HG02763 (cell line): ENCODE data around the gene PRSS53.
A peak's percentile ranks its signal among the peaks of the same experiment; 100 is the strongest.
"Not testable (repeated sequence)": the region's sequence is repeated elsewhere in the genome, so short reads cannot be mapped to it uniquely, and the experiment has no call there.

ENCODE experiments used
- ATAC-seq: cut with Tn5 transposase; IDR thresholded peaks from one replicate; pipeline ENCODE4 v1.9.1; 2021; ENCODE audit warnings: mild to moderate bottlenecking, moderate library complexity; ENCODE audit not compliant: unreplicated experiment

PRSS53 gene

GRCh38 chr16:31118223-31119155, 29.7 kb upstream of the PRSS53 start:
- ATAC-seq = no peak

DNA sequence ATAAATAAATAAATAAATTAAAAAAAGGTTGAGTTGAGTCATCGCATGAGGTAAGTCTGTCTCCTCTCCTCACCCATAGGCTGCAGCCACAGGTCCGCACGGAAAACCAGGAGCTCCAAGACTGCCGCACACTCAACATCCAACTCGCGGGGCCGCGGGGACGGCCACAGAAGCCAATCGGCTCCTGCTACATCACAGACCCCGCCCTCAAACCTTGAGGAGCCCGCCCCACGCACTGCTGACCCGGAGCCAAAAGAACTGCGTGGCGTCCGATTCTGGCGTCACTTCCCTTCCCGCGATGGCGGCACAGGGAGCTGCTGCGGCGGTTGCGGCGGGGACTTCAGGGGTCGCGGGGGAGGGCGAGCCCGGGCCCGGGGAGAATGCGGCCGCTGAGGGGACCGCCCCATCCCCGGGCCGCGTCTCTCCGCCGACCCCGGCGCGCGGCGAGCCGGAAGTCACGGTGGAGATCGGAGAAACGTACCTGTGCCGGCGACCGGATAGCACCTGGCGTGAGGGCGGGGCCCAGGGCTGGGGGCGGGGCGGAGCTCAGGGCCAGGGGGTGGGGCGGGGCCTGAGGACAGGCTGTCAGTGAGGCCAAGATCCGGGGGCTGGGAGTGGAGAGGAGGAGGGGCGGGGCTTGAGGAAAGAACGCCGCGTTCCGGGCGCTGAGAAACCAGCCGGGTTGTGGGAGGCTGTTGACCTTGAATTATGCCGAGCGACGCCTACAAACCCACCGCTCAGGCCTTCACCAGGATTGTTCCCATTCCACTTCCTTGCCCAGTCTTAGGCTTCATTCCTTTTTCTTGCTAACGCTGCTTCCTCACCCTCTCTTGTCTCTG, 28.9 kb upstream of the PRSS53 start, which contains the start of gene KAT8:
TSS of gene KAT8 (plus strand) at position 281 of the 839 bp plus-strand sequence. CDS start at position 299, 18 bp downstream.
- ATAC-seq = peak; percentile 84

GRCh38 chr16:31114468-31114867, 25.7 kb upstream of the PRSS53 start:
- no peak for ATAC-seq

DNA sequence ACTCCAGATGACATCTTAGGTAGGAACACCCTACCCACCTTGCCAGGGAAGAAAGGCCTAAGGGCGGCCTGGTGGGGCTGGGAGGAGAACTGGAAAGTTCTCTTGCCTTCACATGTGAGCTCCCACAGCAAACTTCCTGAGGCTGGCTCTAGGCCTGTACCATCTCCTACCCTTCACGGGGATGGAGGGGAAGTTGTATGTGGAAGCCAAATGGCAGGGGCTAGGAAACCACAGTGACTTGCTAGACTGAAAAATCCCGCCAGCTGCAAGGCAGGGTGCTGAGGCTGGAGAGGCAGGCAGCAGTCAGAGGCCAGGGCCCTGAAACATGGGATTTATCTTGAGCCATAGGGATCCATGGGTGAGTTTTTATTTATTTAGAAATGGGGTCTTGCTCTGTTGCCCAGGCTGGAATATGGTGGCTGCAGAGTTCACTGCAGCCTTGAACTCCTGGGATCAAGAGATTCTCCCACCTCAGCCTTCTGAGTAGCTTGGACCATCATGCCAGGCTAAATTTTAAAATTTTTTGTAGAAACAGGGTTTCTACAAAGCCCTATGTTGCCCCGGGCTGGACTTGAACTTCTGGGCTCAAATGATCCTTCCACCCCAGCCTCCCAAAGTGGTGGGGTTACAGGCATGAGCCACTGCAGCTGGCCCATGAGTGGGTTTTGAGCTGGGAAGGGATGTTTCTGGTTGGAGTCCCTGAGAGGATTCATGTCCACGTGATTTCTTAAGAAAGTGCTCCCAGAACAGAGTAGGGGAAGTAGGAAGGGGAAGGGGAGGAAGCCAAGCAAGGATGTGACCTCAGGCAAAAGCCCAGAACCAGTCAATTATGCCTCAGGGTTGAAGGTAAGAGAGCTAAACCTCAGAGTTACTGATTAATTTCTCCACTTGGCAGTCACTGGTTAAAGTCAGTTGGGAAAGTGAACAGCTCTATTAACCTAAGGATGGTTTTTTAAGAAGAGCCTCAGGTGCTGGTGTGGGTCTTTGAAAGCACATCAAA, 24.7 kb upstream of the PRSS53 start:
- no peak for ATAC-seq

GRCh38 chr16:31112711-31113110, 24.0 kb upstream of the PRSS53 start:
- ATAC-seq = no peak

- no peak for ATAC-seq
Observed at GRCh38 chr16:31111881-31112466, 23.2 kb upstream of the PRSS53 start.

GRCh38 chr16:31110106-31111034, 21.6 kb upstream of the PRSS53 start:
- no peak for ATAC-seq

- ATAC-seq = no peak
Observed at GRCh38 chr16:31109622-31110021, 20.9 kb upstream of the PRSS53 start.

DNA sequence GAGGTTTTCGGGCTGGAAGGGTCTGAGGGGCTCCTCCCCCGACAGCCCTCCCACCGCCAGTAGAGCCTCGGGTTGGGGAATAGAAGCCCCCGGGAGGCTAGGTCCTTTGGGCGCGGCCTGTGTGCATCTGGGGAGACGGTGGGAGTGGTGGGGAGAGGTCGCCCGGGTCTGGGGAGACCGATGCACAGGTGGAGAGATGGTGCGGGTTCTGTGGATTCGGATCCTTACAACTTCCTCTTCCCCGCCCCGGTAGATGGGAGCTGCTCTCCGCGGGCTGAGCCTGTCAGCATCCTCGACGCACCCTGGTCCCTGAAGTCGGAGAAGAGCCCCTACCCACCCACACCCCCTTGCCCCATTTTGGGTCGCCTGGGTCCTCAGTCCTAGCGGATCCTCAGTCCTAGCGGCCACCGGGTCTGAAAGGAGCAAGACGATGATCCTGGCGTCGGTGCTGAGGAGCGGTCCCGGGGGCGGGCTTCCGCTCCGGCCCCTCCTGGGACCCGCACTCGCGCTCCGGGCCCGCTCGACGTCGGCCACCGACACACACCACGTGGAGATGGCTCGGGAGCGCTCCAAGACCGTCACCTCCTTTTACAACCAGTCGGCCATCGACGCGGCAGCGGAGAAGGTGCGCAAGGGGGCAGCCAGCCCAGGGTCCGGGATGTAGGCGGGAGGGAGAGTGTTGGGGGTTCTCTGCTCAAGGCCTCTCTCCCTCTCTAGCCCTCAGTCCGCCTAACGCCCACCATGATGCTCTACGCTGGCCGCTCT, 20.2 kb upstream of the PRSS53 start:
- no peak for ATAC-seq

GRCh38 chr16:31108035-31108793, 19.5 kb upstream of the PRSS53 start, which contains the start of gene BCKDK:
TSS of gene BCKDK (plus strand) at chr16:31108386. CDS start at chr16:31109224, 838 bp downstream.
- peak; percentile 71 for ATAC-seq

DNA sequence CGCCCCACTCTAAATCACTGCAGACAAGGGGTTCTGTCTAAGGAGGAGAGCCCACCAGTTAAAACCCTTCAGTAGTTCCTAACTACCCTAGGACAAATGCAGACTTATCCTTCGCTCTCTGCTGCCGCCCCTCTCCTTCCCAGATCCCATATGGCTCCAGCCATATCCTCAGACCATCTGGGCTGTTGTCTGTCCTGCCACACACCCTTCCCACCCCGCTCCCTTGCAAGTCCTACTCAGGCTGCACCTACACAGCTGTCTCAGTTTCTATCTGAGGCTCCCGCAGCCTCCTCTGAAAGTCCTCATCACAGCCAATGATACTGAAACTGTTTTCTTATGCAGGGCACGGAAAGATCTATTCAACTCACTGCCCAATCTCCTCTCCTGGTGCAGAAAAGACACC, 18.7 kb upstream of the PRSS53 start:
- peak; percentile 49 for ATAC-seq

- ATAC-seq = no peak
Observed at GRCh38 chr16:31106509-31107464, 18.0 kb upstream of the PRSS53 start.

DNA sequence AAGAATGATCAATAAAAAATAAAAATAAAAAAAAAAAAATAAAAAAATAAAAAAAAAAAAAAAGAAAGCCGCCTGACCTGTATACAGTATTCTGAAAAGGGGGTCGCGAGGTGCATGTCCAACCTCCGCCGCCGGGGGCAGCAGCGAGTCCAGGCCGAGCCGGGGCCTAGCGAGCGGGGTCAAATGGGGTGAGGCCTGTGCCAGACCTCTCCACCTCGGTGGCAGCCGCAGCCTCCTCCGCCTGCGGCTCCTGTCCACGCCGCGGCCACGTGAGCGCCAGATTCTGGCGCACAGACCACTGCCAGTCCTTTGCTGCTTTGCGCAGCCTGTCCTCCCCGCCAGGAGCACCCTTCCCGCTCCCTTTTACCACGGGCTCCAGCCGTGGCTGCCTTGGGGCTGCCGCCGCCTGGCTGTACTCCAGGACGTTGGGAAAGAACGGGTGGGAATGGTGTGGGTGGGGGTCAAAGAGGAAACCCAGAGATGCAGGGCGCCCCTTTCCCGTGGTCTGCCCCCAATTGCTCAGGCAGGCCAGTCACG, 17.0 kb upstream of the PRSS53 start:
- peak; percentile 40 for ATAC-seq

GRCh38 chr16:31100876-31101641, 12.3 kb upstream of the PRSS53 start:
- ATAC-seq = not testable (repeated sequence)
